Keratinocyte (primary cell): ENCODE results near the gene CNNM3. TPM values are rescaled to one million over a fixed set of nuclear protein-coding genes. Genes with fewer than 3 reads are reported as not detected.
A peak's percentile ranks its signal among the peaks of the same experiment; 100 is the strongest.

Experiments
- DNase-seq: peaks from one replicate; pipeline ENCODE4 v3.0.0-alpha.2; 2011; ENCODE audit warnings: low read depth, missing footprints, low spot score
- FAIRE-seq: peaks from 2 replicates; lab custom pipeline; 2011; peaks lifted over from hg19 to GRCh38; lab: Jason Lieb, UNC
- H2AFZ ChIP-seq: 2 replicates; pipeline ENCODE4 v1.6.0; 2012; ENCODE audit warnings: low read length, control low read depth, inconsistent platforms; ENCODE audit not compliant: control insufficient read depth
- H3K27ac ChIP-seq: 2 replicates; pipeline ENCODE4 v1.5.1; 2011; ENCODE audit warnings: low read length; ENCODE audit not compliant: control insufficient read depth, insufficient read depth
- H3K27me3 ChIP-seq: 3 replicates; pipeline ENCODE4 v1.6.0; 2011; ENCODE audit warnings: low read length; ENCODE audit not compliant: control insufficient read depth, insufficient read depth; ENCODE audit errors: extremely low read depth
- H3K36me3 ChIP-seq, 2 experiments: 2 replicates in 1 of 2; 3 replicates in 1 of 2; pipeline ENCODE4 v1.5.1; 2011; ENCODE audit warnings: low read length in 2 of 2, mild to moderate bottlenecking in 1 of 2; ENCODE audit not compliant: control insufficient read depth in 2 of 2, insufficient read depth in 2 of 2; ENCODE audit errors: extremely low read depth in 1 of 2
- H3K4me1 ChIP-seq: 3 replicates; pipeline ENCODE4 v1.5.1; 2011; ENCODE audit warnings: low read length; ENCODE audit not compliant: control insufficient read depth, insufficient read depth; ENCODE audit errors: extremely low read depth
- H3K4me2 ChIP-seq: 3 replicates; pipeline ENCODE4 v1.6.0; 2011; ENCODE audit warnings: low read depth, low read length; ENCODE audit not compliant: control insufficient read depth, insufficient read depth; ENCODE audit errors: extremely low read depth
- H3K4me3 ChIP-seq, 3 experiments: fragments of 200-600 bp in 1 of 3; sonication (generic) in 1 of 3; 2 replicates in 2 of 3; 3 replicates in 1 of 3; pipeline ENCODE4 v1.5.1; 2011 to 2016; ENCODE audit warnings: low read length in 3 of 3, mild to moderate bottlenecking in 3 of 3, control low read depth in 2 of 3, inconsistent platforms in 1 of 3, low read depth in 1 of 3, mixed read lengths in 1 of 3, mixed run types in 1 of 3, moderate library complexity in 1 of 3; ENCODE audit not compliant: control insufficient read depth in 2 of 3, insufficient read depth in 2 of 3; ENCODE audit errors: extremely low read depth in 1 of 3
- H3K79me2 ChIP-seq: 2 replicates; pipeline ENCODE4 v1.6.0; 2012; ENCODE audit warnings: low read length; ENCODE audit not compliant: control insufficient read depth, insufficient read depth
- H3K9ac ChIP-seq: 3 replicates; pipeline ENCODE4 v1.6.0; 2011; ENCODE audit warnings: low read length; ENCODE audit not compliant: control insufficient read depth, insufficient read depth; ENCODE audit errors: extremely low read depth
- H3K9me1 ChIP-seq: 3 replicates; pipeline ENCODE4 v1.6.0; 2011; ENCODE audit warnings: low read length; ENCODE audit not compliant: control insufficient read depth, insufficient read depth; ENCODE audit errors: extremely low read depth
- H3K9me3 ChIP-seq: 2 replicates; pipeline ENCODE4 v1.5.1; 2012; ENCODE audit warnings: low read depth, low read length; ENCODE audit not compliant: control insufficient read depth
- H4K20me1 ChIP-seq: 3 replicates; pipeline ENCODE4 v1.6.0; 2011; ENCODE audit warnings: low read length; ENCODE audit not compliant: control insufficient read depth, insufficient read depth; ENCODE audit errors: extremely low read depth
- CTCF ChIP-seq, 3 experiments: IDR thresholded peaks in 1 of 3; conservative IDR thresholded peaks in 1 of 3; optimal IDR thresholded peaks in 1 of 3; 2 replicates in 2 of 3; 3 replicates in 1 of 3; pipeline versions ENCODE3 to v1.5.1; 2011; ENCODE audit warnings: low read length in 3 of 3, mild to moderate bottlenecking in 3 of 3, moderate library complexity in 2 of 3, control low read depth in 1 of 3, inconsistent platforms in 1 of 3; ENCODE audit not compliant: insufficient read depth in 2 of 3; ENCODE audit errors: extremely low read depth in 1 of 3
- EZH2 ChIP-seq: IDR thresholded peaks from one replicate; pipeline ENCODE4 v1.6.1; 2012; ENCODE audit warnings: inconsistent platforms, mild to moderate bottlenecking, low read length, moderate library complexity
- dilution Hi-C: fragments of 300-500 bp; cut with MboI; formaldehyde crosslinking; loops from one replicate; pipeline ENCODE4 v1.7.0; 2020; ENCODE audit warnings: low sequenced_read_pairs; ENCODE audit not compliant: extremely low pct_ligation_motif_present
- polyA plus RNA-seq, 5 experiments: library from polyadenylated mRNA; depleted of rRNA in 3 of 5; stranded (reverse) in 3 of 5; stranded (forward) in 1 of 5; unstranded in 1 of 5; fragments of >200 nt; gene quantifications; 1 replicate in 1 of 5; 2 replicates in 3 of 5; 3 replicates in 1 of 5; pipeline versions ENCODE4 v1.2.1 to v1.2.3, GENCODE V29; 2011 to 2012; ENCODE audit warnings: missing spikeins in 2 of 5, low read depth in 1 of 5, low replicate concordance in 1 of 5

The CNNM3 gene
- polyA plus RNA-seq, 1 donor (not counting 4 experiments of a cell fraction or from before 2014, with no cell fraction given): 2.3 TPM

GRCh38 chr2:96870626-96871255 lies 54.7 kb downstream of the CNNM3 start:
- DNase-seq: no peak
- Histone ChIP-seq H3K9me3 (no peaks in the 10 kb centered on the region), H2AFZ (peak overlapping the region; percentile 65), H4K20me1 (no peaks in the 10 kb centered on the region), H3K36me3 (peaks cover 4 to 9% of the 10 kb centered on the region in 2 experiments), H3K9me1 (peaks cover 3% of the 10 kb centered on the region), H3K4me1 (peaks cover 42% of the 10 kb centered on the region), H3K79me2 (peaks cover 9% of the 10 kb centered on the region), H3K27ac (no peak overlapping the region), H3K4me3 (peak overlapping the region in 2 of 3 experiments; percentile 33 to 80), H3K4me2 (peak overlapping the region; percentile 11), H3K9ac (no peak overlapping the region), H3K27me3 (no peaks in the 10 kb centered on the region)
- dilution Hi-C loops: no loop called here
- TF ChIP-seq EZH2 (no peak), CTCF (optimal IDR thresholded peaks at IDR 0.05 in 1 of 3, IDR thresholded peaks at IDR 0.05 in 1 of 3, conservative IDR thresholded peaks at IDR 0.05 in 1 of 3; ENCODE audit: extremely low read depth in 1 of 3, insufficient read depth in 2 of 3, low read length in 3 of 3) (no peak)
- peak; percentile 39 for FAIRE-seq

- TF ChIP-seq EZH2 (no peak), CTCF (optimal IDR thresholded peaks at IDR 0.05 in 1 of 3, IDR thresholded peaks at IDR 0.05 in 1 of 3, conservative IDR thresholded peaks at IDR 0.05 in 1 of 3; ENCODE audit: extremely low read depth in 1 of 3, insufficient read depth in 2 of 3, low read length in 3 of 3) (no peak)
- DNase-seq: no peak
- no peaks in the 10 kb centered on the region for H4K20me1 ChIP-seq
- peaks cover 34% of the 10 kb centered on the region for H3K4me1 ChIP-seq
- no peak for FAIRE-seq
- H3K4me2 ChIP-seq: no peak overlapping the region
- H2AFZ ChIP-seq: no peak overlapping the region
- no peaks in the 10 kb centered on the region for H3K36me3 ChIP-seq
- no peak overlapping the region for H3K4me3 ChIP-seq
- no peaks in the 10 kb centered on the region for H3K27me3 ChIP-seq
- H3K27ac ChIP-seq: no peak overlapping the region
- dilution Hi-C loops: no loop called here
- no peak overlapping the region for H3K9ac ChIP-seq
- peaks cover 3% of the 10 kb centered on the region for H3K9me1 ChIP-seq
- no peaks in the 10 kb centered on the region for H3K9me3 ChIP-seq
- H3K79me2 ChIP-seq: no peaks in the 10 kb centered on the region
Observed at GRCh38 chr2:96872591-96873349, 56.7 kb downstream of the CNNM3 start.
